WTC11 (cell line): ENCODE measurements around the gene TMEM145. TPM values are rescaled to one million over a fixed set of nuclear protein-coding genes. Genes with fewer than 3 reads are reported as not detected.
A peak's percentile ranks its signal among the peaks of the same experiment; 100 is the strongest.

Experiments
- ATAC-seq: fragments of 200-7000 bp; cut with Tn5 transposase; 2 replicates; pipeline ENCODE4 v1.10.0; 2021; ENCODE audit warnings: mild to moderate bottlenecking, moderate library complexity
- CTCF ChIA-PET: fragments of 300-600 bp; sonication (Branson Sonifier 250); formaldehyde crosslinking; loops from one replicate; lab custom pipeline; 2021; ENCODE audit warnings: antibody characterized with exemption; lab: Charles Lee
- POLR2A ChIA-PET: fragments of 350-600 bp; sonication (Branson Sonifier 250); formaldehyde crosslinking; loops from one replicate; lab custom pipeline; 2021; ENCODE audit warnings: antibody characterized with exemption; lab: Charles Lee
- DNase-seq: peaks from one replicate; pipeline ENCODE4 v3.0.0; 2021; ENCODE audit warnings: low spot score
- H3K27ac Mint-ChIP-seq: 2 replicates; pipeline ENCODE4 v1.8.0; 2021; ENCODE audit warnings: mixed read lengths
- H3K27me3 Mint-ChIP-seq: 2 replicates; pipeline ENCODE4 v1.8.0; 2021; ENCODE audit warnings: low read depth, mild to moderate bottlenecking, moderate library complexity, mixed read lengths
- H3K36me3 Mint-ChIP-seq: 2 replicates; pipeline ENCODE4 v1.8.0; 2021; ENCODE audit warnings: mixed read lengths
- H3K4me1 Mint-ChIP-seq: 2 replicates; pipeline ENCODE4 v1.8.0; 2022; ENCODE audit warnings: mixed read lengths
- H3K4me3 Mint-ChIP-seq: 2 replicates; pipeline ENCODE4 v1.8.0; 2021; ENCODE audit warnings: mild to moderate bottlenecking, moderate library complexity, mixed read lengths
- H3K9me3 Mint-ChIP-seq: 2 replicates; pipeline ENCODE4 v1.8.0; 2021; ENCODE audit warnings: mixed read lengths
- AFF4 ChIP-seq: sonication (generic); formaldehyde crosslinking; IDR thresholded peaks from 2 replicates; pipeline ENCODE4 v1.8.1; 2023; ENCODE audit warnings: mild to moderate bottlenecking, missing genetic modification reagents, borderline replicate concordance
- ARID4B ChIP-seq: sonication (generic); formaldehyde crosslinking; IDR thresholded peaks from 2 replicates; pipeline ENCODE4 v1.8.0; 2023; ENCODE audit warnings: missing genetic modification reagents, mild to moderate bottlenecking, borderline replicate concordance
- CTCF ChIP-seq: fragments of 200-600 bp; IDR thresholded peaks from 2 replicates; pipeline ENCODE4 v1.8.0; 2022; ENCODE audit warnings: antibody characterized with exemption
- E2F4 ChIP-seq: sonication (generic); formaldehyde crosslinking; IDR thresholded peaks from 2 replicates; pipeline ENCODE4 v1.8.1; 2022; ENCODE audit warnings: low read depth, mild to moderate bottlenecking, moderate library complexity, missing genetic modification reagents, borderline replicate concordance
- EMX1 ChIP-seq: fragments of 250-450 bp; sonication (Bioruptor Pico); IDR thresholded peaks from 2 replicates; pipeline ENCODE4 v1.8.0; 2021; ENCODE audit warnings: mild to moderate bottlenecking
- ERG ChIP-seq: fragments of 250-450 bp; sonication (Bioruptor Pico); IDR thresholded peaks from 2 replicates; pipeline ENCODE4 v1.8.0; 2021; ENCODE audit warnings: mild to moderate bottlenecking
- ESRRA ChIP-seq: sonication (generic); formaldehyde crosslinking; IDR thresholded peaks from 2 replicates; pipeline ENCODE4 v1.8.1; 2022; ENCODE audit warnings: mild to moderate bottlenecking, missing genetic modification reagents, borderline replicate concordance
- JUN ChIP-seq: sonication (generic); formaldehyde crosslinking; IDR thresholded peaks from 2 replicates; pipeline ENCODE4 v1.8.0; 2023; ENCODE audit warnings: mild to moderate bottlenecking, missing genetic modification reagents
- NFE2L1 ChIP-seq: sonication (generic); formaldehyde crosslinking; IDR thresholded peaks from 2 replicates; pipeline ENCODE4 v1.8.1; 2023; ENCODE audit warnings: missing genetic modification reagents
- NR1H2 ChIP-seq: sonication (generic); formaldehyde crosslinking; IDR thresholded peaks from 2 replicates; pipeline ENCODE4 v1.9.0; 2021; ENCODE audit warnings: mild to moderate bottlenecking, moderate library complexity, missing genetic modification reagents
- PREB ChIP-seq: sonication (generic); formaldehyde crosslinking; IDR thresholded peaks from 2 replicates; pipeline ENCODE4 v1.8.1; 2022; ENCODE audit warnings: mild to moderate bottlenecking, missing genetic modification reagents, moderate library complexity, borderline replicate concordance
- ZNF281 ChIP-seq: sonication (generic); formaldehyde crosslinking; IDR thresholded peaks from 2 replicates; pipeline ENCODE4 v1.8.0; 2023; ENCODE audit warnings: mild to moderate bottlenecking, missing genetic modification reagents
- ZNF425 ChIP-seq: fragments of 250-450 bp; sonication (Bioruptor Pico); conservative IDR thresholded peaks from 2 replicates; pipeline ENCODE4 v1.9.0; 2021; ENCODE audit warnings: mild to moderate bottlenecking
- total RNA-seq: library from RNA; stranded (reverse); gene quantifications from 3 replicates; pipeline ENCODE4 v1.2.3, GENCODE V29; 2021

Gene TMEM145
- total RNA-seq, 1 experiment from 2014 or later = 6.9 TPM

GRCh38 chr19:42274065-42274682 lies 38.9 kb upstream of the TMEM145 start (continued):
- TF ChIP-seq PREB (CRISPR knock-in tag) = no peak
- TF ChIP-seq, all 79 proteins: peak for 0

GRCh38 chr19:42275103-42275502 lies 38.0 kb upstream of the TMEM145 start:
- peaks cover 19% of the 10 kb centered on the region for H3K4me1 Mint-ChIP-seq
- DNase-seq (no peak), ATAC-seq (no peak)
- TF ChIP-seq AFF4 (CRISPR knock-in tag) (no peak), JUN (CRISPR knock-in tag) (no peak), NFE2L1 (CRISPR knock-in tag) (no peak), E2F4 (CRISPR knock-in tag) (no peak), ESRRA (no peak), NR1H2 (CRISPR knock-in tag) (no peak), ARID4B (CRISPR knock-in tag) (no peak), CTCF (no peak), ERG (CRISPR knock-in tag) (no peak), ZNF281 (CRISPR knock-in tag) (no peak), EMX1 (CRISPR knock-in tag) (no peak), ZNF425 (CRISPR knock-in tag) (no peak)
- ChIA-PET CTCF (no interaction called here), POLR2A (no interaction called here)
- H3K36me3 Mint-ChIP-seq = 0 out of 2 replicates have a peak, but pooled peaks cover 2% of the 10 kb centered on the region
- no peaks in the 10 kb centered on the region for H3K27me3 Mint-ChIP-seq
- no peak overlapping the region for H3K4me3 Mint-ChIP-seq
- peak overlapping the region; percentile 53; the same call in 1 of the 2 replicates for H3K27ac Mint-ChIP-seq
- no peaks in the 10 kb centered on the region for H3K9me3 Mint-ChIP-seq
